DND-41 (cell line): ENCODE data around the gene SIRT5.

Experiments
- CTCF ChIP-seq: IDR thresholded peaks from 2 replicates; pipeline ENCODE4 v1.5.1; 2012; ENCODE audit warnings: borderline replicate concordance, low read length, moderate library complexity, mild to moderate bottlenecking; ENCODE audit not compliant: poor library complexity, severe bottlenecking; ENCODE audit errors: extremely low read depth
- EZH2 ChIP-seq: IDR thresholded peaks from 3 replicates; pipeline ENCODE4 v1.6.1; 2012; ENCODE audit warnings: borderline replicate concordance, low read depth, mild to moderate bottlenecking, moderate library complexity, low read length, inconsistent platforms; ENCODE audit not compliant: severe bottlenecking

DNA sequence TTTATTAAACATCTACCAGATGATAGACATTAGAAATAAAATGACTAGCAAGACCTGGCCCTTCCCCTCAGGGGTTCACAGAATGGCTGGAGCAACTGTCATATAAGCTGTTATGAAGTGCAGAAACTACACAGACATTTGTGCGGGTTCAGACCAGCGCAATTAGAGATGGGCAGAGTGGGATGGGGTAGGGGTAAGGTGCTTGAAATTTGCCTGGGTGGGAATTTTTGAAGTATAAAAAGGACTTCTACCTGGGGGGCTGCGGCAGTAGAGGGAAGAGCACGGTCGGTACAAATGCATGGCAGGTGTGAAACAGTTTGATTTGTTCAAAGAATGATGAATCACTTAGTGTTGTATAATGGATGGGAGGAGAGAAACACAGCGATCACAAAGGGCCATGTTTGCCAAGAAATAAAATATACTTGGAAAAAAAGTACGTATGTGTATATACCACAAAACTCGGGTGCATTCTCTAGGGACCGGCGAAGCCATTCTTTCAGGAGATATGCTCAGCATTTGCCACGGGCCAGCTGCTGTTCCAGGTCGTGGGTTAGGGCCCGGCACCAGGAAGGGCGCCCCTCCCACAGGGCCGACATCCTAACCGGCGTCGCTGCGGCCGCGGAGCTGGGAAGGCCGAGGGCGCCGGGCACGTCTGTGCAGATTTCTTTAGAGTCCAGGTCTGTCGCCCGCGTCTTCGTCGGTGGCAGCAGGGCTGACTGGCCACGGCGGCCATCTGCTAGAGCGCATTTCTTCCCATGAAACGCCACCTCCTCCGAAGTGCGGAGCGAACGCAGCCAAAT, 39.9 kb downstream of the SIRT5 start:
- no peak for TF ChIP-seq CTCF
- TF ChIP-seq EZH2: no peak
